Measurements from ENCODE around the gene ARHGEF12. TPM values are rescaled to one million over a fixed set of nuclear protein-coding genes. Genes with fewer than 3 reads are reported as not detected.

The ARHGEF12 gene
- total RNA-seq, 1 donor from 2014 or later, result 109 TPM

DNA sequence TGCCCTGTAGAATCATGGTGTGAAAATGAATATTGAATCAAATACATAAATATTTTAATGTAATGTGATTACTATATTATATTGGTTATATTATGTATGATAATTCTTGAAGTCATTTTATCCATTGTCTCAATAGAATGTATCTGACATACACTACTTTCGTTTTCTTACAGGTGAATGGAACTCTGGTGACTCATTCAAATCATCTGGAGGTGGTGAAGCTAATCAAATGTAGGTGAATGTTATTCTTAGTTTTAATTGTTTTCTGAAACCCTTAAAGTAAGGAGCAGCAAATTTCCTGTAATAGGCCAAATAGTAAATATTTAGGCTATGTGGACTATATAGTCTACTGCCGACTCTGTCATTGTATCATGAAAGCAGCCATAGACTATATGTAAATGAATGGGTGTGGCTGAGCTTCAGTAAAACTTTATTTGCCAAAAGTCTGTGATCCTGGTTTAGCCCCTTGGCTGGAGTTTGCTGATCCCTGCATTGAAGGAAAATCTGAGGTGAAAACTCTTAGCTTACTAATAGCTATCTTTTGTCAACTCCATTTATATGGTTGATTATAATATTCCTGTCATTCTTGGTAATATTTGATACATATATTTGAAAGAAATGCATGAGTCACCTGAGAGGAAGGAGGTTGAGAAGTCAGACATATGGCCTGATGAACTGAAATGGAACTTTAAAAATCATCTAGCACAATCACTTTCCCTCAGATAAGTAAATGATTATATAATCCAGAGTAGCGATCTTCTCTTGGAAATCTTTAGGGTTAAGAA is 88.2 kb downstream of the ARHGEF12 start:
- no peak for DNase-seq (ENCODE audit: low spot score)

DNA sequence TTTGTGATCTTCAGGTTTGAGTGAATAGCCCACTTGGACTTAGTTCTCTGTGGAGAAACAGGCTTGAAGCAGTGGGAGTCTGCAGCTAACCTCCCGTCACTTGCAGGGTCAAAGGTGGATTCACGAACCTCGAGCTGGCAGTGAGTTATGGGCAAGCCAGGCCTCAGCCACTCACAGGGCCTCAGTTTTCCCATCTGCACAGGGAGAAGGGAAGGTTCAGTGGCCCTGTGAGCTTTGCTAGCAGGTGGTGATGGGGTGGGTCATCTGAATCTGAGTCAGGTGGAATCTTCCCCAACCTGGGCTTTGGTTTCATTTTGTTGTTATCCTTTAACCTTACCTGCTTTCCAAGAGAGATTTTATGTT is 88.7 kb downstream of the ARHGEF12 start:
- DNase-seq (ENCODE audit: low spot score), result no peak

DNA sequence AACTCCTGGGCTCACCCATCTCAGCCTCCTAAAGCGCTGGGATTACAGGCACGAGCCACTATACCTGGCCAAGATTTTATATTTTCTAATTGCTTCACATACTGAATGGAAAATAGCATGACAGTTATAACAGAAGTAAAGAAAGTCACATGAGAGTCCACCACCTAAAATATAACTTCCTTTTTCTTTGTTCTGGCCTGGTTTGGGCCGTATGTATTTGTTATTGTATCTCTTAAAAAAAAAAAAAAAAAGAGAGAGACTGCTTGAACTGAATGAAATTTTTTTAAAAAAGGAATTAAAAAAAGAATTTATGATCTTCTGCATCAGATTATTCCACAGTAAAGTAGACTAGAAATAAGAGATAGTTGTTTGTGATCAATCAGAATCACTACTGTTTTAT is 89.3 kb downstream of the ARHGEF12 start:
- DNase-seq (ENCODE audit: low spot score), result no peak

DNA sequence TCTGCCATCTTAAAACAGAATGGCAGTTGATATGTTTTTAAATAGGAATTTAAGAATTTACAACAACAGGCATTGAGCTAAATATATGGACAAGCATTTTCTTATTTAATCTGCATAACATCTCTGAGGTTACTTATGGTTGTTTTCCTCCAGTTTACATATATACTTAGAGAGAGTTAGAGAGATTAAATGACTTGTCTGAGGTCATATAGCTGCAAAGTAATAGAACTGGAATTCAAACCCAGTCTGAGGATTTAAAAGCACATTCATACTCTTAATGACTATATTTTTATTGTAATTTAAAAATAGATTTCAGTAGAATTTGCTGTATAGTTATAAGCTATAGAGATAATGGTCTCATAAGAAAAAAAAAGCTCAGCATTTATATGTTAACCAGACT is 93.9 kb downstream of the ARHGEF12 start:
- DNase-seq (ENCODE audit: low spot score), result no peak

DNA sequence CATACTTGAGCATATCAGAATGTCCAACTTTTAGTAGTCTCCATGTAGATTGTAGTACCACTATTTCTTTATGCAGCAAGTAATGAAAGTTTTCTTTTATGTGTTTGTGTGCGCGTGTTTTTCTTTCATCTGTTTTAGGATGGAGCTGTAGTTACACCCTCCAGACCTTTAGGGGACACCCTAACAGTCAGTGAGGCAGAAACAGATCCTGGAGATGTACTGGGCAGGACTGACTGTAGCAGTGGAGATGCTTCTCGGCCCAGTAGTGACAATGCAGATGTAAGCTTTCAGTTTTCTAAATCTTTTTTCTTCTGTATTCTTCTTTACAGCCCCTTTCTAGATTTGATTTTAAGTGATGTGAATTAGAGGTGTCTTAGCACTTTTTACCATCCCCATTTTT is 95.4 kb downstream of the ARHGEF12 start:
- no peak for DNase-seq (ENCODE audit: low spot score)

DNA sequence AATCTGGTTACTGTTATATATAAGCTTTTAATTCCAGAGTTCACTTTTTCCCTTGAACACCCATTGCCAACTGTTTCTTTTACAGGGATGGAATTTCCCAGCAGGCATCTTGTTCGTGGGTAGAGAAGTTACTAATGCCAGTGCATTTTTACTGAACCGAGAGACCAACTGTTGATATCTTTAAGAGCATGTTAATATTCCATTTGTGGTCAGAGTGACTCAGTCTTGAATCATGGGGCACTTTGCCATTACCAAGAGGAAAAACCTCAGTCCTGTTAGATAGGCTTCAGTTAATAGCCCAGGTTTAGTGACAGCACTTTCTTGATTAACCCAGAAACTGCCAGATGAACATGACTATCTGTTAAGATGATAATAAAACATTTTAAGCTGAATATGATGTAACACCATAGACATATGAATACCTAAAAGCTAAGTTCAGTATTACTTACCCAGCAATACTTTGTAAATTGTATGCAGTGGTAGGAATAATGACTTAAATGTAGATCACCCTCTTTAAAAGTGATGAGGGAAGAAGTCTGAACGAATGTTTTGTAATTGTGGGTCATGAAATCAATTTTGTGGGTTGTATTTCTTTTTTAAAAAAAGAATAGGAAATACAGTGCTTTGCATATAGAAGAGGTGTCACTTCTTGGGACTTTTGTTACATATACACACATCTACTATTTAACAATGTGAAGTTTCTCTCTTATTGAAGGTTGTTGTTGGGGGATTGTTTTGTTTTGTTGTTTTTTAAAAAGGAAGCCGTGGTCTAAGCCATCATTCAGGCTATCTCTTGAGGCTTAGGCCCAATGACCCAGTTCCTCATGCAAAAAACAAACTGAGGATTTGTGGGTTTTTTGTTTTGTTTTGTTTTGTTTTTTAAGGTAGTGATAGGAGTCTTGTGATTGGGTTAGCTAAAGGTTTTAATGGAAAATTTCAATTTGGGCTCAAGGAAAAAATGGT is 96.1 kb downstream of the ARHGEF12 start:
- peak; percentile 97 for DNase-seq (ENCODE audit: low spot score)

DNA sequence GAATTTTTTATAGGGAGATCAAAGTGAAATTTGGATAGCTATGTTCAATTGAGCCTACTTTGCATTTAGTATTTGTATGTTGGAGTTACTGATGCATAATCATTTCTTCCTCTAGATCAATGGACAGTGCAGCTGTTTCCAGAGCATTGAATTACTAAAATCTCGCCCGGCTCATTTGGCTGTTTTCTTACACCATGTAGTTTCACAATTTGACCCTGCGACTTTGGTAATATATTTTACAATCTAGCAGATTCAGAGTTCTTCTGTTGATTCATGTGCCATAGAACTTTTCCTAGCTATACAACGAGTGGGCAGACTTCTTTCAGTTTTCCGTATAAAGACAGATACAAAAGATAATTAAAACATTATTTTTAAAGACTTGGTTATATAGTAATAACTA is 105.4 kb downstream of the ARHGEF12 start:
- no peak for DNase-seq (ENCODE audit: low spot score)

DNA sequence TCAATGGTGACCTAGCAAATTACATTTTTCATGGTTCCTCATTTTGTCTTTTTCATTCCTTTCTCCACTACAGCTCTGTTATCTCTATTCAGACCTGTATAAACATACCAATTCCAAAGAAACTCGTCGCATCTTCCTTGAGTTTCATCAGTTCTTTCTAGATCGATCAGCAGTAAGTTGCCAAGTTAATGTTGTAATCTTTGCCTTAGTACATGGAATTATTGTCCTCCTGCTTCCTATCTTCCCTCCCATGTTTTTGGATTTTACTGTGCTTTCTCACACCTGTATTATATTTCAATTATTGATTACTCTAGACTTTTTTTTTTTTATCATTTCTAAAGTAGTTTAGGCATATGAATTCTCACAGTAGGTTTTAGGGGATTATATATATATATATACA is 105.8 kb downstream of the ARHGEF12 start:
- no peak for DNase-seq (ENCODE audit: low spot score)

DNA sequence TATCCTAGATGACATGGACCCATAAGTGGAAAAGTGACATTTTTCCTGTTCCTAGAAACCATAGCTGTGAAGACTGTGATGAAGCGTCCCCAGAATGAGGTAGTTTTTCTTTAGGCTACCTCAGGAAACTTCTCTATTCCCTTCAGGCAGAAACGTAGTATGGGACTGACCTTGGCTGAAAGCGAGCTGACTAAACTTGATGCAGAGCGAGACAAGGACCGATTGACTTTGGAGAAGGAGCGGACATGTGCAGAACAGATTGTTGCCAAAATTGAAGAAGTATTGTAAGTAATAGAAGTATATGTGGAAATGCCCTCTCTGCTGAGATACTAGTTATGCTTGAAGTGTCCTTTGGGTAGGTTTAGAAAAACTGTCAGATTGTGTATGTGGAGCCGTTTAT is 110.6 kb downstream of the ARHGEF12 start:
- no peak for DNase-seq (ENCODE audit: low spot score)

DNA sequence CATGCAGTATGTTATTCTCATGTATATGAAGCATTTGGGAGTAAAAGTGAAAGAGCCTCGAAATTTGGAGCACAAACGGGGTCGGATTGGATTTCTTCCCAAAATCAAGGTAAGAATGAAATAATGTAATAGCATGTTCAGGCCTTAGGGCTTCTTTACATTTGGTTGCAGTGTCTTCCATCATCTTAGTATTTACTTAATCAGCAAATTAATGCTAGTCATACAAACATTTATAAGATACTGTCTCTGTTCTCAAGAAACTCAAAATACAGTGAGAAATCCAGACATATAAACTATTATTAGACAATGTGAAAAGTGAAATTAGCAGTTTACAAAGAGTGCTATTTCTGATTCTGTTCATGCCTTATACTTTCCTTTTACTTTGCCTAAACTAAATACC is 112.0 kb downstream of the ARHGEF12 start:
- DNase-seq (ENCODE audit: low spot score), result no peak

DNA sequence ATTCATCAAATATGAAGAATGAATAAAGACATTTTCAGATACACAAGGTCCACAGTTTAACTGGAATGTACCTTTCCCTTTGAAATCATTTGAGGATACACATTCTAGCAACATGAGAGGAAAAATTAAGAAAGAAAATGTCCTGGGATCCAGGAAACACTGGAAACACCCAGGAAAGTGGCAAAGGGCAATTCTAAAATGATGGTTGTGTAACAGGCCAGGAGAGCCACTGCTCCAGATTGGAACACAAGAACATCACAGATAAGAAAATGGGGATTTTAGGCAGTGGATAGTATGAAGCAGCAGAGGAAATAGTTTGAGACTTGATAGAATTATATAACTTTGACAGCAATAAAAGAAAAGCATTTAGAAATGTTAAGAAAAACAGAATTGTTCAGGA is 119.3 kb downstream of the ARHGEF12 start:
- no peak for DNase-seq (ENCODE audit: low spot score)

DNA sequence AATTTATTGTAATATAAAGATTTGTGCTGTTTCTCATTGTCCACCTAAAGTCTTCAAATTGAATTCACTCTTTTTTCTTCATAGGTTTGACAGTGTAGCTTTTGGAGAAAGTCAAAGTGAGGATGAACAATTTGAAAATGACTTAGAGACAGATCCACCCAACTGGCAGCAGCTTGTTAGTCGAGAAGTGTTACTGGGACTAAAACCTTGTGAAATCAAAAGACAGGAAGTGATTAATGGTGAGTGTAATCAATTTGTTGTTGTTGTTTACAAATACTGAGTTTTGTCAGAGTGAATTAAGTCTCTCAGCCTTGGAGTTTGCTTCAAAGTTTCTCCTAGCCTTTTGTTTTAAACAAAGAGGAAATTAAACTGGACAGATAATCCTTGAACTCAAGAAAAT is 121.8 kb downstream of the ARHGEF12 start:
- no peak for DNase-seq (ENCODE audit: low spot score)

DNA sequence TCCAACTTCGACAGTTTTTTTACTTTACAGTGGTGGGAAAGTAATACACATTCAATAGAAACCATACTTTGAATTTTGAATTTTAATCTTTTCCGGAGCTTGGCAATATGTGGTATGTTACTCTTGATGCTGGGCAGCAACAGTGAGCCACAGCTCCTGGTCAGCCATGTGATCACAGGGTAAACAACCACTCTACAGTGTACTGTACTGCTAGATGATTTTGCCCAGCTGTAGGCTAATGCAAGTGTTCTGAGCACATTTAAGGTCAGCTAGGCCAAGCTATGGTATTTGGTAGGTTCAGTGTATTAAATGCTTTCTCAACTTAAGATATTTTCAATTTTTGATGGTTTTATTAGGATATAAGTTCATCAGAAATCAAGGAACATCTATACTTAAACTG is 126.6 kb downstream of the ARHGEF12 start:
- no peak for DNase-seq (ENCODE audit: low spot score)

DNA sequence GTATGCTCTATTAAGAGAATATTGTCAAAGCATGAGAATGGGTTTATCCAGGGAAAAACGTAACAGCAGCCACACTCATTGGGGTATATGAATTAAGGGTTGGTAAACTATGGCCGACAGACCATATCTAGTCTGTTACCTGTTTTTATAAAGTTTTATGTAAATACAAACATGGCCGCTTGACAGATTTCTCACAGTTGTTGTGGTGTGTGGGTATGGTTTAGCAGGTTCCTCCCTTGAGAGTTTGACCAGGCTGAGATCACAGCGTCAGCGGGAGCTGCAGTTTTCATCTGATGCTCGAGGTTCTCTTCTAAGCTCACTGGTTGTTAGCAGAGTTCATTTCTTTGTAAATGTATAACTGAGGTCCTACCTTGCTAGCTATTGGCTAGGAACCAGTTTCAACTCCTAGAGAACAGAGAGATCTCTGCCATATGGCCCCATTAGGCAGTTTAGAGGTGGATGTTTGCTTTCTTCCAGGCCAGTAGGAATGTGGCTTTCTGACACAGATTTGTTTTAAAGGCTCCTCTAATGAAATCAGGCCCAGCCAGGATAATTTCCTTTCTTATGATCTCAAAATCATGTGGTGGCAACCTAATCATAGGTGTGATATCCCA is 129.8 kb downstream of the ARHGEF12 start:
- no peak for DNase-seq (ENCODE audit: low spot score)

DNA sequence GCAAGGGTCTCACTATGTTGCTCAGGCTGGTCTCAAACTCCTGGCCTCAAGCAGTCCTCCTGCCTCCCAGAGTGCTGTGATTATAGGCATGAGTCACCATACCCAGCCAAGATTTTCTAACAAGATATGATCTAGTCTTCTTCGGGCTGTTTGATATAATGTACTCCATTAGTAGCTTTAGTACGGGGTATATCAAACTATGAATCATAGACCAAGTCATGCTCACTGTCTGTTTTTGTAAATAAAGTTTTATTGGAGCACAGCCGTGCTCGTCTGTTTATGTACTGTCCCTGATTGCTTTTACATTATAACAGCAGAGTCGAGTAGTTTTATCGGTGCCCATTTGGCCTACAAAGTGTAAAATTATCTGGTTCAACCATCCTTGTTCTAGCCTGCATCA is 131.4 kb downstream of the ARHGEF12 start:
- DNase-seq (ENCODE audit: low spot score), result no peak

DNA sequence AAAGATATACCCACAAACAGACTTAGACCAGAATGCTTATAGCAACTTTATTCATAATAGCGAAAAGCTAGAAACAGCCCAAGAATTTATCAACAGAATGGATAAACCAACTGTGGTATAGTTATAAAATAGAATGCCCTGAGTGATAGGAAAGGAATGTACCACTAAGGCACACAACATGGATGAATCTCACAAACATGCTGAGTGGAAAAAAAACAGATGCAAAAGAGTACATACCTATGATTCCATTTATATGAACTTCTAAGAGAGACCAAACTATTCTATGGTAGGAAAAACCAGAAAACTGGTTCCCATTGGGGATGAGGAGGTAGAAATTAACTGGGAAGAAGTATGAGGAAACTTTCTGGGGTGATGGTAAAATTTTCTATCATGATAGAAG is 134.9 kb downstream of the ARHGEF12 start:
- DNase-seq (ENCODE audit: low spot score), result no peak

DNA sequence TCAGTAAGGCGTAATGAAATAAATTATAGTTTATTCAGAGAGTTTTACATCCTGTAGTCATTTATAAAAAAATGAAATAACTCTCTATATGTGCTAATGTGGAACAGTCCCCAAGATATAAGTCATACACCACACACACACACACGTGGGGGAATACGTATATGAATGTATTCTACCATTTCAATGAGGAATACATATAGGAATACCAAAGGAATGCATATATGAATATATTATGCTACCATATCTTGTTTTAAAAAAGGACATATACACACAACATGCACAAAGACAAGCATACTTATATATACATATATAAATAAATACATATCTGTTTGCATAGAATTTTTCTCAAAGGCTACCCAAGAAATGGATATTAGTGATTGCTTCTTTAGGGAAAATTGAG is 135.8 kb downstream of the ARHGEF12 start:
- no peak for DNase-seq (ENCODE audit: low spot score)

DNA sequence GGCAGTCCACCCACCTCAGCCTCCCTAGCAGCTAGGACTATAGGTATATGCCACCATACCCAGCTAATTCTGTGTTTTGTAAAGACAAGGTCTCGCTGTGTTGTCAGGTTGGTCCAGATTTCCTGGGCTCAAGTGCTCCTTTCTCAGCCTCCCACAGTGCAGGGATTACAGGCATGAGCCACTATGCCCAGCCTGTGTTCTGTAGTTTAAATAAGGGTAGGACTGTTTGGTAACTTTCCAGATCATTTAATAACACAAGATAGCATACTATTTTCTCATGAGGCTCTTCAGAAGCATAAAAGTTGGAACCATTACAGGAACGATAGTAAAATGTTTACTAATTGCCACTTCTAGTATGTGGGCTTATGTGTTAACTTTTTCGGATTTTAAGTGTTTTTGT is 137.3 kb downstream of the ARHGEF12 start:
- no peak for DNase-seq (ENCODE audit: low spot score)

DNA sequence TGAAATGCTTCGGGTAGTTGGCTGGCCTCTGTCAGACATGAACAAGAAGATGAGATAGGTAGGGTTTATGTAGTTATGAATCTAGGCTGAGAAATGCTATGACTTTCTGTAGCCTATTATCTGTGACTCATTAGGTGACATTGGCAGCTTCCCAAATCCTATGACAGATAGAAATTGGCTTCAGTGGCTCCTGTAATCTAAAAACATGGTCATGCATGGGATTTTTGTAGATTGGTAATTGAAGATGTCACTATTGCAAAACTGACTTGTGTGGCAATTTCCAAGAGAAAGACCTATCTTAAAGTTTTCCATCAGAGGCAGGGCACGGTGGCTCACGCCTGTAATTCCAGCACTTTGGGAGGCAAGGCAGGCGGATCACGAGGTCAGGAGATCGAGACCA is 145.9 kb downstream of the ARHGEF12 start:
- no peak for DNase-seq (ENCODE audit: low spot score)

DNA sequence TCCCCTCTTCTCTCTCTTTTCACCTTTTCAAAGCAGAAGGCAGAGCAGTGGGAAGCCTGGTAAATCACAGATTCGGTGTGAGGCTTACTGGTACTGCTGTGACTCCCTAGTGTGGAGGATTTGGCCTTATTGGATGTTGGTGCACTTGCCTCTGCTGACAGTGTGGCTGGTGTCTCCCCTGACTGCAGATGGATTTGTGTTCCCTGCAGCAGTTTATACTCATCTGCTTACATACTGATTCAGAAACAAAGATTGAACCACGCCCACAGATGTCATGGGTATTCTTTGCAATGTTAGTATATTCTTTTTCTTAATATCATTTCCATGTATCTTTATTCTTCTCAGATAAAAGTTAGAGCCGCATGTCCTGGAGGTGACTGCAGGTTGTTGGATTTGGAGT is 148.5 kb downstream of the ARHGEF12 start:
- no peak for DNase-seq (ENCODE audit: low spot score)

DNA sequence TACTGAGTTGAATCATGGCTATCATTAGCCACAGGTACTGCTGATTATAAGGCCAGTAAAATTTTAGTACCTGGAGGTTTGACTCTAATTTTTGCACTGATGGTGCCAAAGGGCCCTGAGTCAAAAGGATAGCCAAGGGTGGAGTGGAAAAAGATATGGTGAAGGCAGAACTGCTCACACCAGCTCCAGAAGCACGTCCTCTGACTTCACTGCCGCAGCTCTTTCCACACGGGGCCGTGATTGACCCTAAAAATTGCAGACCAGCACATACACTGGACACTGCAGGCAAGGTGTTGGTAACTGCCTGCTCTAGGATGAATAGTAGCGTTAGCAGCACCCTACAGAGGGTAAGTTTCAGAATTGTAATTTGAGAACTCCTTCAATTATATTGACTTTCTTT is 149.9 kb downstream of the ARHGEF12 start:
- DNase-seq (ENCODE audit: low spot score), result no peak

DNA sequence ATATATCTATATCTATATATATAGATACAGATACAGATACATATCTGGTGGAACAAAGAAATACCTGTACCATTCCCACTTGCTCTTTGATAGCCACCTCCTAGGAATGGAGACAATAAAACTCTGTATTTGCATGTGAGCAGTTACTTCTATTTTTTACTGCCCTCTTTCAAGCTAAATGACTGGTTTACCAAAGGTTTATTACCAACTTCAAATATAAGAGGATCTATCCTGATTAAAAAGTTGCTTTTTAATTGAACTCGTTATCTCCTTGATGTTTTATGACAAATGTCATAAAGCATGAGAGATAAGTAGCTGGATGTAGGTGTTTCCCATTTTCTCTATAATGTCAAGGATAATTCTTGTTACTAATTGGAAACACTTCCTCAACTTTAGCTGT is 153.6 kb downstream of the ARHGEF12 start:
- no peak for DNase-seq (ENCODE audit: low spot score)

DNA sequence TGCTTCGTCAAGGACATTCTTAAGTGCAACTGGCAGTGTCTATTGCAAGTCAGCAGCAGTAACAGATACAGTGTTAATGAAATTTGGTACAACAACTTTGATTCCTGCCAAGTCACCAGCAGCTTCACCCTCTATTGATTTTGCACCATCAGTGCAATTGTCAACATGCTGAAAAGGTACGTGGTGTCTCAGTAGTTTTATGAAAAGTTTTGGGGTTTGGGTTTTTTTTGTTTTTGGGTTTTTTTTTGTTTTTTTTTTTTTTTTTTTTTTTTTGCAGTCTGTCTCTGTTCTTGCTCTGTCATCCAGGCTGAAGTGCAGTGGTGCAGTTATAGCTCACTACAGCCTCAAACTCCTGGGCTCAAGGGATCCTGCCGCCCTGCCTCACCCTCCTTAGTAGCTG is 156.3 kb downstream of the ARHGEF12 start:
- no peak for DNase-seq (ENCODE audit: low spot score)
